Ureter (tissue), 1 donor: ENCODE results near the gene VN1R4. TPM values are rescaled to one million over a fixed set of nuclear protein-coding genes. Genes with fewer than 3 reads are reported as not detected.

Experiments used
- total RNA-seq: library from RNA; stranded (reverse); gene quantifications from one replicate; pipeline ENCODE4 v1.2.4, GENCODE V29; 2023
- donor health status: DM: yes; HTN: yes; CAD: no.

Gene VN1R4
- total RNA-seq, 1 donor from 2014 or later: not detected

Other genes starting within 250 kb of the VN1R4 start
- not detected for gene ERVV-2, start 223.0 kb downstream of the VN1R4 start, total RNA-seq
- 65.1 TPM for gene ZNF160, start 164.3 kb downstream of the VN1R4 start, total RNA-seq
- gene ZNF415, start 134.8 kb downstream of the VN1R4 start, total RNA-seq: 15.1 TPM
- 24.1 TPM for gene ZNF347, start 108.7 kb downstream of the VN1R4 start, total RNA-seq
- 11.7 TPM for gene ZNF665, start 74.4 kb downstream of the VN1R4 start, total RNA-seq
- 25.5 TPM for gene ZNF677, start 12.8 kb downstream of the VN1R4 start, total RNA-seq
- gene VN1R2, start 9.4 kb downstream of the VN1R4 start, total RNA-seq: not detected
- gene ZNF845, start 66.0 kb upstream of the VN1R4 start, total RNA-seq: 9.2 TPM
- 28.2 TPM for gene ZNF525, start 98.0 kb upstream of the VN1R4 start, total RNA-seq
- 11.2 TPM for gene ZNF765, start 127.4 kb upstream of the VN1R4 start, total RNA-seq
- gene ZNF761, start 164.3 kb upstream of the VN1R4 start, total RNA-seq: 12.7 TPM
- 6.8 TPM for gene ZNF813, start 200.0 kb upstream of the VN1R4 start, total RNA-seq